GM23338 (cell line): ENCODE results near the gene PEPD. TPM values are rescaled to one million over a fixed set of nuclear protein-coding genes. Genes with fewer than 3 reads are reported as not detected.

Experiments
- ATAC-seq: fragments of 200-7000 bp; cut with Tn5 transposase; 3 replicates; pipeline ENCODE4 v1.9.1; 2020
- DNase-seq: peaks from one replicate; pipeline ENCODE4 v3.0.0-alpha.2; 2015; ENCODE audit warnings: low spot score
- H2AFZ ChIP-seq: fragments of 200-600 bp; sonication (generic); 2 replicates; pipeline ENCODE4 v1.8.0; 2016; ENCODE audit warnings: antibody characterized with exemption, mild to moderate bottlenecking, moderate library complexity
- H3F3A ChIP-seq: fragments of 200-600 bp; sonication (generic); replicated peaks from 2 replicates; pipeline ENCODE4 v1.8.0; 2017; ENCODE audit warnings: antibody characterized with exemption, mixed run types, low read depth
- H3K27ac ChIP-seq: fragments of 200-600 bp; sonication (generic); 2 replicates; pipeline ENCODE4 v1.6.1; 2016; ENCODE audit warnings: low read depth
- H3K27me3 ChIP-seq: fragments of 200-600 bp; sonication (generic); 2 replicates; pipeline ENCODE4 v1.8.0; 2016; ENCODE audit warnings: mild to moderate bottlenecking, mixed run types, moderate library complexity; ENCODE audit not compliant: insufficient read depth
- H3K36me3 ChIP-seq: fragments of 200-600 bp; sonication (generic); 2 replicates; pipeline ENCODE4 v1.8.0; 2016; ENCODE audit warnings: mild to moderate bottlenecking; ENCODE audit not compliant: insufficient read depth
- H3K4me1 ChIP-seq: fragments of 200-600 bp; sonication (generic); 2 replicates; pipeline ENCODE4 v1.8.0; 2016; ENCODE audit warnings: mild to moderate bottlenecking, moderate library complexity; ENCODE audit not compliant: insufficient read depth
- H3K4me2 ChIP-seq: fragments of 200-600 bp; sonication (generic); 2 replicates; pipeline ENCODE4 v1.7.1; 2017; ENCODE audit warnings: mixed run types
- H3K4me3 ChIP-seq: fragments of 200-600 bp; sonication (generic); 2 replicates; pipeline ENCODE4 v1.6.1; 2016; ENCODE audit warnings: mixed run types
- H3K79me2 ChIP-seq: fragments of 200-600 bp; sonication (generic); replicated peaks from 2 replicates; pipeline ENCODE4 v1.8.0; 2017; ENCODE audit warnings: mild to moderate bottlenecking; ENCODE audit not compliant: insufficient read depth
- H3K9me2 ChIP-seq: fragments of 200-600 bp; sonication (generic); 2 replicates; pipeline ENCODE4 v1.8.0; 2017; ENCODE audit not compliant: insufficient read depth
- H4K20me1 ChIP-seq: fragments of 200-600 bp; sonication (generic); replicated peaks from 2 replicates; pipeline ENCODE4 v1.8.0; 2017; ENCODE audit warnings: mild to moderate bottlenecking; ENCODE audit not compliant: insufficient read depth
- H3K27ac Mint-ChIP-seq: 2 replicates; pipeline ENCODE4 v1.8.0; 2020; ENCODE audit warnings: inconsistent platforms, mild to moderate bottlenecking, moderate library complexity, mixed read lengths
- H3K27me3 Mint-ChIP-seq: 3 replicates; pipeline ENCODE4 v1.8.0; 2022; ENCODE audit warnings: low read depth, mild to moderate bottlenecking, moderate library complexity, mixed read lengths, inconsistent platforms; ENCODE audit not compliant: insufficient read depth, poor library complexity
- H3K36me3 Mint-ChIP-seq: 3 replicates; pipeline ENCODE4 v1.8.0; 2021; ENCODE audit warnings: low read depth, mild to moderate bottlenecking, inconsistent platforms, moderate library complexity, mixed read lengths
- H3K4me1 Mint-ChIP-seq: 3 replicates; pipeline ENCODE4 v1.8.0; 2020; ENCODE audit warnings: mild to moderate bottlenecking, inconsistent platforms, mixed read lengths
- H3K4me3 Mint-ChIP-seq: 3 replicates; pipeline ENCODE4 v1.8.0; 2021; ENCODE audit warnings: moderate library complexity, mild to moderate bottlenecking, inconsistent platforms, mixed read lengths
- H3K9me3 Mint-ChIP-seq: 3 replicates; pipeline ENCODE4 v1.8.0; 2020; ENCODE audit warnings: moderate library complexity, mild to moderate bottlenecking, inconsistent platforms, mixed read lengths
- CREB1 ChIP-seq: fragments of 250-450 bp; sonication (Bioruptor Pico); IDR thresholded peaks from 2 replicates; pipeline ENCODE4 v1.5.0; 2020; ENCODE audit warnings: low read depth, mild to moderate bottlenecking, moderate library complexity
- EZH2 ChIP-seq: fragments of 200-600 bp; sonication (generic); IDR thresholded peaks from one replicate; pipeline ENCODE4 v1.8.0; 2017; ENCODE audit warnings: antibody characterized with exemption, mild to moderate bottlenecking, low read depth; ENCODE audit not compliant: unreplicated experiment
- EZH2phosphoT487 ChIP-seq: fragments of 200-600 bp; sonication (generic); IDR thresholded peaks from one replicate; pipeline ENCODE4 v1.8.1; 2018; ENCODE audit warnings: antibody characterized with exemption; ENCODE audit not compliant: unreplicated experiment
- JUNB ChIP-seq: IDR thresholded peaks from one replicate; pipeline ENCODE4 v1.6.1; 2016; ENCODE audit warnings: antibody characterized with exemption; ENCODE audit not compliant: unreplicated experiment
- NANOG ChIP-seq: IDR thresholded peaks from 2 replicates; pipeline ENCODE4 v1.6.1; 2016; ENCODE audit warnings: antibody characterized with exemption, borderline replicate concordance
- POLR2AphosphoS5 ChIP-seq: IDR thresholded peaks from 2 replicates; pipeline ENCODE4 v1.6.1; 2016; ENCODE audit warnings: antibody characterized with exemption, low read depth
- STAT1 ChIP-seq: IDR thresholded peaks from one replicate; pipeline ENCODE4 v1.6.1; 2016; ENCODE audit warnings: antibody characterized with exemption; ENCODE audit not compliant: unreplicated experiment
- ZNF114 ChIP-seq: fragments of 250-450 bp; sonication (Bioruptor Pico); IDR thresholded peaks from 2 replicates; pipeline ENCODE4 v1.5.0; 2020; ENCODE audit warnings: mild to moderate bottlenecking, moderate library complexity
- ZNF331 ChIP-seq: fragments of 250-450 bp; sonication (Bioruptor Pico); IDR thresholded peaks from 2 replicates; pipeline ENCODE4 v1.5.0; 2020; ENCODE audit warnings: low read depth, mild to moderate bottlenecking, moderate library complexity
- ZNF462 ChIP-seq: fragments of 250-450 bp; sonication (Bioruptor Pico); IDR thresholded peaks from 2 replicates; pipeline ENCODE4 v1.5.0; 2020; ENCODE audit warnings: mild to moderate bottlenecking, moderate library complexity
- polyA plus RNA-seq: library from polyadenylated mRNA; unstranded; fragments of >200 nt; fragmentation: Nextera tagmentation; extraction: Ambion mirVana; gene quantifications from 2 replicates; pipeline ENCODE4 v1.2.1, GENCODE V29; 2016
- total RNA-seq: library from RNA; depleted of rRNA; stranded (reverse); fragments of >200 nt; shearing (Covaris generic); gene quantifications from 2 replicates; pipeline ENCODE4 v1.2.3, GENCODE V29; 2014
- TF ChIP-seq, protein P1 (sequence below), 2 experiments: fragments of 200-600 bp in 1 of 2; sonication (generic) in 1 of 2; conservative IDR thresholded peaks; 2 replicates each; pipeline versions ENCODE4 v1.5.1 to v1.6.1; 2016 to 2017; ENCODE audit warnings: antibody characterized with exemption in 2 of 2, low read depth in 2 of 2, mild to moderate bottlenecking in 2 of 2, moderate library complexity in 1 of 2
- TF ChIP-seq, protein P2 (sequence below): IDR thresholded peaks from one replicate; pipeline ENCODE4 v1.6.1; 2018; ENCODE audit warnings: antibody characterized with exemption; ENCODE audit not compliant: unreplicated experiment
- TF ChIP-seq, protein P3 (sequence below): IDR thresholded peaks from 2 replicates; pipeline ENCODE4 v1.6.1; 2016; ENCODE audit warnings: antibody characterized with exemption

PEPD gene
- total and polyA plus RNA-seq, 2 experiments from 2014 or later = 81.7 to 89.2 TPM

DNA sequence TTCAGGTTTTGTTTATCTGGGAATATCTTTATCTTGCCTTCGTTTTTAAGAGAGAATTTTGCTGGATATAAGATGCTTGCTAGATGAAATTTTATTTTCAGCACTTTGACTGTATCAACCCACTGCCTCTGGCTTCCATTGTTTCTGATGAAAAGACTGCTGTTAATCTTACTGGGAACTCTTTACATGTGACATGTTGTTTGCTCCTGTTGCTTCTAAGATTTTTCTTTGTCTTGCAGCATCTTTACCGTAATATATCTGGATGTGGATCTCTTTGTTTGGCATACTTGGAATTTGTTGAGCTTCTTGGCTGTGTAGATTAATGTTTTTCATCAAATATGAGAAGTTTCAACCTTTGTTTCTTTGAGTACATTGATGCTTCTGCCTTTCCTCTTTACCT is 166.1 kb downstream of the PEPD start:
- TF ChIP-seq CREB1 (CRISPR knock-in tag) = no peak
- TF ChIP-seq ZNF462 (CRISPR knock-in tag) = no peak
- TF ChIP-seq EZH2phosphoT487 = no peak
- TF ChIP-seq, protein P1, sequence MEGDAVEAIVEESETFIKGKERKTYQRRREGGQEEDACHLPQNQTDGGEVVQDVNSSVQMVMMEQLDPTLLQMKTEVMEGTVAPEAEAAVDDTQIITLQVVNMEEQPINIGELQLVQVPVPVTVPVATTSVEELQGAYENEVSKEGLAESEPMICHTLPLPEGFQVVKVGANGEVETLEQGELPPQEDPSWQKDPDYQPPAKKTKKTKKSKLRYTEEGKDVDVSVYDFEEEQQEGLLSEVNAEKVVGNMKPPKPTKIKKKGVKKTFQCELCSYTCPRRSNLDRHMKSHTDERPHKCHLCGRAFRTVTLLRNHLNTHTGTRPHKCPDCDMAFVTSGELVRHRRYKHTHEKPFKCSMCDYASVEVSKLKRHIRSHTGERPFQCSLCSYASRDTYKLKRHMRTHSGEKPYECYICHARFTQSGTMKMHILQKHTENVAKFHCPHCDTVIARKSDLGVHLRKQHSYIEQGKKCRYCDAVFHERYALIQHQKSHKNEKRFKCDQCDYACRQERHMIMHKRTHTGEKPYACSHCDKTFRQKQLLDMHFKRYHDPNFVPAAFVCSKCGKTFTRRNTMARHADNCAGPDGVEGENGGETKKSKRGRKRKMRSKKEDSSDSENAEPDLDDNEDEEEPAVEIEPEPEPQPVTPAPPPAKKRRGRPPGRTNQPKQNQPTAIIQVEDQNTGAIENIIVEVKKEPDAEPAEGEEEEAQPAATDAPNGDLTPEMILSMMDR (conservative IDR thresholded peaks at IDR 0.05; ENCODE audit: low read depth in 2 of 2) = no peak
- TF ChIP-seq POLR2AphosphoS5 = no peak
- no peak for TF ChIP-seq STAT1
- TF ChIP-seq EZH2 = no peak
- TF ChIP-seq, protein P2, sequence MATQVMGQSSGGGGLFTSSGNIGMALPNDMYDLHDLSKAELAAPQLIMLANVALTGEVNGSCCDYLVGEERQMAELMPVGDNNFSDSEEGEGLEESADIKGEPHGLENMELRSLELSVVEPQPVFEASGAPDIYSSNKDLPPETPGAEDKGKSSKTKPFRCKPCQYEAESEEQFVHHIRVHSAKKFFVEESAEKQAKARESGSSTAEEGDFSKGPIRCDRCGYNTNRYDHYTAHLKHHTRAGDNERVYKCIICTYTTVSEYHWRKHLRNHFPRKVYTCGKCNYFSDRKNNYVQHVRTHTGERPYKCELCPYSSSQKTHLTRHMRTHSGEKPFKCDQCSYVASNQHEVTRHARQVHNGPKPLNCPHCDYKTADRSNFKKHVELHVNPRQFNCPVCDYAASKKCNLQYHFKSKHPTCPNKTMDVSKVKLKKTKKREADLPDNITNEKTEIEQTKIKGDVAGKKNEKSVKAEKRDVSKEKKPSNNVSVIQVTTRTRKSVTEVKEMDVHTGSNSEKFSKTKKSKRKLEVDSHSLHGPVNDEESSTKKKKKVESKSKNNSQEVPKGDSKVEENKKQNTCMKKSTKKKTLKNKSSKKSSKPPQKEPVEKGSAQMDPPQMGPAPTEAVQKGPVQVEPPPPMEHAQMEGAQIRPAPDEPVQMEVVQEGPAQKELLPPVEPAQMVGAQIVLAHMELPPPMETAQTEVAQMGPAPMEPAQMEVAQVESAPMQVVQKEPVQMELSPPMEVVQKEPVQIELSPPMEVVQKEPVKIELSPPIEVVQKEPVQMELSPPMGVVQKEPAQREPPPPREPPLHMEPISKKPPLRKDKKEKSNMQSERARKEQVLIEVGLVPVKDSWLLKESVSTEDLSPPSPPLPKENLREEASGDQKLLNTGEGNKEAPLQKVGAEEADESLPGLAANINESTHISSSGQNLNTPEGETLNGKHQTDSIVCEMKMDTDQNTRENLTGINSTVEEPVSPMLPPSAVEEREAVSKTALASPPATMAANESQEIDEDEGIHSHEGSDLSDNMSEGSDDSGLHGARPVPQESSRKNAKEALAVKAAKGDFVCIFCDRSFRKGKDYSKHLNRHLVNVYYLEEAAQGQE = no peak
- TF ChIP-seq JUNB = no peak
- TF ChIP-seq, protein P3, sequence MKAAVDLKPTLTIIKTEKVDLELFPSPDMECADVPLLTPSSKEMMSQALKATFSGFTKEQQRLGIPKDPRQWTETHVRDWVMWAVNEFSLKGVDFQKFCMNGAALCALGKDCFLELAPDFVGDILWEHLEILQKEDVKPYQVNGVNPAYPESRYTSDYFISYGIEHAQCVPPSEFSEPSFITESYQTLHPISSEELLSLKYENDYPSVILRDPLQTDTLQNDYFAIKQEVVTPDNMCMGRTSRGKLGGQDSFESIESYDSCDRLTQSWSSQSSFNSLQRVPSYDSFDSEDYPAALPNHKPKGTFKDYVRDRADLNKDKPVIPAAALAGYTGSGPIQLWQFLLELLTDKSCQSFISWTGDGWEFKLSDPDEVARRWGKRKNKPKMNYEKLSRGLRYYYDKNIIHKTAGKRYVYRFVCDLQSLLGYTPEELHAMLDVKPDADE = no peak
- no peak for TF ChIP-seq ZNF114 (CRISPR knock-in tag)
- TF ChIP-seq NANOG = no peak
- TF ChIP-seq ZNF331 (CRISPR knock-in tag) = no peak
- Histone ChIP-seq H4K20me1 (no peaks in the 10 kb centered on the region), H3K36me3 (no peaks in the 10 kb centered on the region), H3K9me2 (no peaks in the 10 kb centered on the region), H3K4me2 (no peak overlapping the region), H3F3A (no peaks in the 10 kb centered on the region), H3K79me2 (no peaks in the 10 kb centered on the region), H3K4me3 (no peak overlapping the region), H2AFZ (no peak overlapping the region), H3K27me3 (no peaks in the 10 kb centered on the region), H3K4me1 (no peaks in the 10 kb centered on the region), H3K27ac (no peak overlapping the region)
- Mint-ChIP-seq H3K4me1 (no peaks in the 10 kb centered on the region), H3K27ac (no peak overlapping the region), H3K27me3 (peaks cover 4% of the 10 kb centered on the region), H3K4me3 (no peak overlapping the region), H3K9me3 (peaks cover 7% of the 10 kb centered on the region), H3K36me3 (no peaks in the 10 kb centered on the region)
- ATAC-seq (no peak), DNase-seq (no peak)
